ENCODE measurements around the gene PREX1. TPM values are rescaled to one million over a fixed set of nuclear protein-coding genes. Genes with fewer than 3 reads are reported as not detected.

The PREX1 gene
- polyA plus RNA-seq, 1 experiment, result 1.3 TPM

DNA sequence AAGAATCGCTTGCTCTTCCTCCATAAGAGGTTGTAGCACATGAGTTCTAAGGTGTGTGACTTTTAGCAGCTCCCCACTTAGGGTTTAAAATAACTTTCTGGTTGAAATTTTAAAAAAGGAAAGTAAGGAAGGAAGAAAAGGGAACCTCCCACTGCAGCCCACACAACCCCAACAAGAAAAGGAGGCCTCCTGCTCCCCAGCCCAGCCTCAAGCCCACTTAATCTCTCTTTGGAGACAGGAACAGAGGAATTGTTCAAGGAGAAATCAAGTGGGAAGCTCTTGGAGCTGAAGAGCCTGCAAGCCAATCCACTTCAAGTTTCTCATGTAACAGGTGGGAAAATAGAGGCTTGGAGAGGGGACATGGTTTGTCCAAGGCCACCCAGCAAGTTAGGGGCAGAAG, 39.1 kb upstream of the PREX1 start:
- POLR2A ChIA-PET, result no interaction called here
- CTCF ChIA-PET, result interaction anchor here (1.1 to 1.9 kb wide), 2 partner anchors 25 to 209 kb away, joined by 3 to 5 read pairs; no protein-coding TSS in a partner anchor

GRCh38 chr20:48864738-48865318, 37.0 kb upstream of the PREX1 start:
- Histone ChIP-seq H3K27me3 (ENCODE audit: control insufficient read depth, insufficient read depth, low read length) (peaks cover 6% of the 10 kb centered on the region), H3K4me3 (ENCODE audit: low read depth, low read length) (no peak overlapping the region), H3K36me3 (ENCODE audit: control insufficient read depth, insufficient read depth, low read length) (no peaks in the 10 kb centered on the region)
- CTCF ChIA-PET, result no interaction called here
- no peak for DNase-seq (ENCODE audit: low read depth)
- TF ChIP-seq, protein P1, sequence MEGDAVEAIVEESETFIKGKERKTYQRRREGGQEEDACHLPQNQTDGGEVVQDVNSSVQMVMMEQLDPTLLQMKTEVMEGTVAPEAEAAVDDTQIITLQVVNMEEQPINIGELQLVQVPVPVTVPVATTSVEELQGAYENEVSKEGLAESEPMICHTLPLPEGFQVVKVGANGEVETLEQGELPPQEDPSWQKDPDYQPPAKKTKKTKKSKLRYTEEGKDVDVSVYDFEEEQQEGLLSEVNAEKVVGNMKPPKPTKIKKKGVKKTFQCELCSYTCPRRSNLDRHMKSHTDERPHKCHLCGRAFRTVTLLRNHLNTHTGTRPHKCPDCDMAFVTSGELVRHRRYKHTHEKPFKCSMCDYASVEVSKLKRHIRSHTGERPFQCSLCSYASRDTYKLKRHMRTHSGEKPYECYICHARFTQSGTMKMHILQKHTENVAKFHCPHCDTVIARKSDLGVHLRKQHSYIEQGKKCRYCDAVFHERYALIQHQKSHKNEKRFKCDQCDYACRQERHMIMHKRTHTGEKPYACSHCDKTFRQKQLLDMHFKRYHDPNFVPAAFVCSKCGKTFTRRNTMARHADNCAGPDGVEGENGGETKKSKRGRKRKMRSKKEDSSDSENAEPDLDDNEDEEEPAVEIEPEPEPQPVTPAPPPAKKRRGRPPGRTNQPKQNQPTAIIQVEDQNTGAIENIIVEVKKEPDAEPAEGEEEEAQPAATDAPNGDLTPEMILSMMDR (IDR thresholded peaks at IDR 0.05; ENCODE audit: insufficient read depth, low read depth, low read length), result no peak
- POLR2A ChIA-PET, result no interaction called here

More for the DNA sequence above, 39.1 kb upstream of the PREX1 start:
- no peak overlapping the region for H3K4me3 ChIP-seq (ENCODE audit: low read depth, low read length)
- TF ChIP-seq, protein P1 (IDR thresholded peaks at IDR 0.05; ENCODE audit: insufficient read depth, low read depth, low read length), result no peak
- H3K36me3 ChIP-seq (ENCODE audit: control insufficient read depth, insufficient read depth, low read length), result no peaks in the 10 kb centered on the region
- peaks cover 3% of the 10 kb centered on the region for H3K27me3 ChIP-seq (ENCODE audit: control insufficient read depth, insufficient read depth, low read length)
- DNase-seq (ENCODE audit: low read depth), result no peak

DNA sequence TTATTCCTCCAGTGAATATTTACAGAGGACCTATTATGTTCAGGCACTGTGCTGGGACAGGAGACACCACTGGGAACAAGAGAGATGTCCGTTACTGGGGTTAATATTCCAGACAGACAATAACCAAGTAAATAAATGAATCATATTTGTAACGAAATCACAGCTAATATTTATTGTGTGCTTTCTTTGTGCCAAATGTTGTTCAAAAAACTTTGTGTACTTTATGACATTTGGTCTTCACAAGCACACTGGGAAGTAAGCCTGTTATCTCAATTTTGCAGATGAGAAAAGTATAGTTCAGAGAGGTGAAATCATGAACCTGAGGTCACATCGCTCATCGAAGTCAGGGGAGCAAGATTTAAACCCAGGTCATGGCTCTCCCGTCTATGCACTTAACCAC, 36.5 kb upstream of the PREX1 start:
- H3K4me3 ChIP-seq (ENCODE audit: low read depth, low read length), result no peak overlapping the region
- H3K36me3 ChIP-seq (ENCODE audit: control insufficient read depth, insufficient read depth, low read length), result no peaks in the 10 kb centered on the region
- ChIA-PET CTCF (no interaction called here), POLR2A (no interaction called here)
- DNase-seq (ENCODE audit: low read depth), result no peak
- peaks cover 6% of the 10 kb centered on the region for H3K27me3 ChIP-seq (ENCODE audit: control insufficient read depth, insufficient read depth, low read length)
- TF ChIP-seq, protein P1 (IDR thresholded peaks at IDR 0.05; ENCODE audit: insufficient read depth, low read depth, low read length), result no peak

DNA sequence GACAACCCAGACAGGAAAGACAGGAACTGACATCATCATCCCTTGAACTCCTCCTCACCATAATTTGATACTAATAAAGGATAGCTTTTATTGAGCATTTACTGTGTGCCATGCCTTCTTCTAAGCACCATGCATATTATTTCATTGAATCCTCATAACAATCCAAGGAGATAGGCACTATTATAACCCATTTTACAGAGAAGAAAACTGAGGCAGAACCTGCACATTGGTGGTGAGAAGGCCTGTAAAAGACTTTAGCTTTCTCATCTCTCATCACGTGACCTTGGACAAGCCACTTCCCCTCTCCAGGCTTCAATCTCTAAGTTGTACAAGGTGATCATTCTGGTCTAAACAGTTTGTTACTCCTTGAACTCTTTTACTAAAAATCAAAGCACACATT, 34.5 kb upstream of the PREX1 start:
- CTCF ChIA-PET, result no interaction called here
- POLR2A ChIA-PET, result no interaction called here
- no peak for DNase-seq (ENCODE audit: low read depth)

GRCh38 chr20:48861444-48861843, 33.6 kb upstream of the PREX1 start:
- no peak overlapping the region for H3K4me3 ChIP-seq (ENCODE audit: low read depth, low read length)
- TF ChIP-seq, protein P1 (IDR thresholded peaks at IDR 0.05; ENCODE audit: insufficient read depth, low read depth, low read length), result no peak
- H3K36me3 ChIP-seq (ENCODE audit: control insufficient read depth, insufficient read depth, low read length), result no peaks in the 10 kb centered on the region
- H3K27me3 ChIP-seq (ENCODE audit: control insufficient read depth, insufficient read depth, low read length), result peaks cover 6% of the 10 kb centered on the region
- DNase-seq (ENCODE audit: low read depth), result no peak
- ChIA-PET CTCF (interaction anchor here (1.3 kb wide), 1 partner anchor 204 kb away, joined by 6 read pairs; no protein-coding TSS in a partner anchor), POLR2A (no interaction called here)

More for the DNA sequence above, 34.5 kb upstream of the PREX1 start:
- peaks cover 6% of the 10 kb centered on the region for H3K27me3 ChIP-seq (ENCODE audit: control insufficient read depth, insufficient read depth, low read length)
- TF ChIP-seq, protein P1 (IDR thresholded peaks at IDR 0.05; ENCODE audit: insufficient read depth, low read depth, low read length), result no peak
- H3K36me3 ChIP-seq (ENCODE audit: control insufficient read depth, insufficient read depth, low read length), result no peaks in the 10 kb centered on the region
- no peak overlapping the region for H3K4me3 ChIP-seq (ENCODE audit: low read depth, low read length)

Measured in BJ (cell line).